ENCODE data around the gene TRIM60.
"Not testable (repeated sequence)": the region's sequence is repeated elsewhere in the genome, so short reads cannot be mapped to it uniquely, and the experiment has no call there.

The TRIM60 gene

GRCh38 chr4:165055601-165056000 lies 23.8 kb downstream of the TRIM60 start:
- no peak for DNase-seq

GRCh38 chr4:165058666-165059065 lies 26.9 kb downstream of the TRIM60 start:
- DNase-seq: no peak

GRCh38 chr4:165059386-165059785 lies 27.6 kb downstream of the TRIM60 start:
- DNase-seq: no peak

- no peak for DNase-seq
Observed at GRCh38 chr4:165060938-165061337, 29.1 kb downstream of the TRIM60 start.

GRCh38 chr4:165070560-165070959 lies 38.8 kb downstream of the TRIM60 start:
- no peak for DNase-seq

- DNase-seq: not testable (repeated sequence)
Observed at GRCh38 chr4:165073346-165073745, 41.5 kb downstream of the TRIM60 start.

GRCh38 chr4:165077034-165077578 lies 45.3 kb downstream of the TRIM60 start:
- DNase-seq: no peak

- DNase-seq: no peak
Observed at GRCh38 chr4:165079476-165079875, 47.7 kb downstream of the TRIM60 start.

- DNase-seq: not testable (repeated sequence)
Observed at GRCh38 chr4:165084787-165085186, 53.0 kb downstream of the TRIM60 start.

GRCh38 chr4:165085946-165086345 lies 54.1 kb downstream of the TRIM60 start:
- no peak for DNase-seq

- no peak for DNase-seq
Observed at GRCh38 chr4:165088366-165088765, 56.6 kb downstream of the TRIM60 start.
